NCI-H146 treated with DMSO at 0.1 percent for 48 hours (cell line): Measurements from ENCODE around the gene KMT2C.
"Not testable (repeated sequence)": the region's sequence is repeated elsewhere in the genome, so short reads cannot be mapped to it uniquely, and the experiment has no call there.

ENCODE experiments used
- DNase-seq: peaks from one replicate; lab custom pipeline; 2025; ENCODE audit not compliant: unreplicated experiment; lab: John Stamatoyannopoulos, UW

Gene KMT2C

DNA sequence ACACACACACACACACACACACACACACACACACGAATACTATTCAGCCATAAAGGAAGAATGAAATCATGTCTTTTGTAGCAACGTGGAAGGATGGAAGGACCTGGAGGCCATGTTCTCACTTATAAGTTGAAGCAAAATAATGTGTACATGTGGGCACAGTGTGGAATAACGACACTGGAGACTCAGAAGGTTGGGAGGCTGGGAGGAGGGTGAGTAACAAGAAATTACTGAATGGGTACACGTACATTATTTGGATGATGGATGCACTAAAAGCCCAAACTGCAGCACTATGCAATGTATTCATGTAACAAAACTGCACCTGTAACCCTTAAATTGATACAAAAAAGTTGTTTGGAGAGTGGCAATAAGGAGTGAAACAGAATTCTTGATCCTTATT, 32.1 kb downstream of the KMT2C start:
- no peak for DNase-seq

DNA sequence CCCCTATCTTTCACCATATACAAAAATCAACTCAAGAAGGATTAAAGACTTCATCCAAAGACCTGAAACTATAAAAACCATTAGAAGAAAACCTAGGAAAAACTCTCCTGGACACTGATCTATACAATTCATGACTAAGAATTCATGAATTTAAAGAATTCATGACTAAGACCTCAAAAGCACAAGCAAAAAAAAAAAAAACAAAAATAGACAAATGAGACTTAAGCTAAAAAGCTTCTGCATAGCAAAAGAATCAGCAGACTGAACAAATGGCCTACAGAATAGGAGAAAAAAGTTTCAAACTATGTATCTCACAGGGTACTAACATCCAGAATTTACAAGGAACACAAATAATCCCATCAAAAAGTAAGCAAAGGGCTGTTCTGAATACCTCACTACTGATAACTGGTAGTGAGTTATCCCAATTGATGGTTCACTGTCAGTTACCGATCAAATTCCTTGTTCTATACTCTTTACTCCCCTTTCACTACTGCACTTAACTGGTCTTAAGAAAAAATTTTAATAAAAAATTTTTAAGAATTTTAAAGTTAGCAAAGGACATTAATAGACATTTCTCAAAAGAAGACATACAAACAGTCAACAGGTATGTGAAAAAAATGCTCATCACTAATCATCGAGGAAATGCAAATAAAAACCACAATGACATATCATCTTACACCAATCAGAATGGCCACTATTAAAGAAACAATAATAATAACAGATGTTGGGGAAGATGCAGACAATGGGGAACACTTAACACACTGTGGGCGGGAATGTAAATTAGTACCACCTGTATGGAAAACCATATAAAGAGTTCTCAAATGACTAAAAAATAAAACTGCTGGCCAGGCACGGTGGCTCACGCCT, 33.2 kb downstream of the KMT2C start:
- no peak for DNase-seq

- no peak for DNase-seq
These were observed 36.5 kb downstream of the KMT2C start for GRCh38 chr7:152399344-152399743.

- no peak for DNase-seq
These were observed 40.7 kb downstream of the KMT2C start for GRCh38 chr7:152395112-152395511.

- DNase-seq: not testable (repeated sequence)
These were observed 41.6 kb downstream of the KMT2C start for GRCh38 chr7:152394214-152394613.

- no peak for DNase-seq
These were observed 43.5 kb downstream of the KMT2C start for GRCh38 chr7:152392254-152392653.

DNA sequence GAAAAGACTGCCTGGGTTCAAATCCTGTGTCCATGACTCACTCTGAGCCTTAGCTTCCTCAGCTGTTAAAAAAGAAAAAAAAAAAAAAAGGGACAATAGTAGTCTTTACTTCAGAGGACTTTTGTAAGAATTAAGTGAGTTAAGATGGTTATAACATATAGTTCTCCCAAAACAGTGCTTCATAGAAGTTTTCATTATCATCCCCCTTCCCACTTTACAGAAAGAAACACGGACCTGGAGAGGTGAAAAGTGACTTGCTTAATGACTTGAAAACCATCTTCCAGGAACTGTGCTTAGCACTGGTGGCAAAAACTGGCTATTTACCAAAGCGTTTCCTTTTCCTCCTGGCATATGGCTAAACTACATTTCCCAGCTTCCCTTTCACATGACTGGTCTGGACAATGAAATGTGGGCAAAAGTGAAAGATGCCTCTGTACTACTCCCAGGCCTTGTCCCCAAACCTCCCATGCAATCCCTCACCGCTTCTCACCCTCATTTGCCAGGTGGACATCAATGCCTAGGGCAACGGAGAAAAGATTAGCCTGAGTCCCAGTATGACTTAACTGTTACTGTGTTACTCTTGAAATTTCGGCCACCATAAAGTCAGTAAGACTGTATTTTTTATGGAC, 49.6 kb downstream of the KMT2C start:
- DNase-seq: not testable (repeated sequence)

DNA sequence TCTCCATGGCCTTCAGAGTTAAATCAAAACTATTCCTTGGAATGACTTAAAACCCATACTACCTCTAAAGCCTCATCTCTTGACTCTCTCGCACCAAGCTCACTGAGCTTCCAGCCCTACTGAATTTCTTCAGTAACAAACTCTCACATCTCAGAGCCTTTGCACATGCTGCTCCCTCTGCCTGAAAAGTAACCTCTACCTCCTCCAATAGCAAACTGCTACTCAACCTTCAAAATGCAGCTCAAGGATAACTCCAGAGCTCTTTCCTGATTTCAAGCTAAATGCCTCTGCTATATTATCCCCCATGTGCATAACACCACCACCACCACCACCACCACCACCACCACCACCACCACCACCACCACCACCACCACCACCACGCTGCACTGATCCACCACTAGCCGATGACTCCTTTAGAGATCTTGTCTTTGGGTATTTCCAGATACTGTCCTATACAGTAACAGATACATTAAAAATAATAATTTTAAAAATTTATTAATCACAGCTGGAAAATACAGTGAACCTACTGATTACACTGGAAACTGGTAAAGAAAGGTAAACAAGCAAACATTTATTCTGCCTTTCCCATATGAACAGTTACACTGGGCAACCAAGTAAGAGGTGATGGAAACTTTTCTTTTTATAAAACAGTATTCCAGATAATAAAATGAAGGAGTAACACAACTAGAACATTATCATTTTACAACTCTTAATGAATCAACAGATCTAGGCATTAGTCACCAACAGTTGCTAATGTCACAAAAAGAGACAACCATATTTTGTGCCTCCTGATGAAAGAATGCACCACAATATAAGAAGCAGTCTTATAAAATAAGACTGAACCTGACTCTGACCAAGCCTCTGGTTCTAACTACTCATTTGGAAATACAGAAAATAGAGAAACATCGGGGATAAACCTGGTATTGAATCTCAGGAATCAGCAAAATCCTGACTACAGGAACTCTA, 51.3 kb downstream of the KMT2C start:
- DNase-seq: not testable (repeated sequence)

DNA sequence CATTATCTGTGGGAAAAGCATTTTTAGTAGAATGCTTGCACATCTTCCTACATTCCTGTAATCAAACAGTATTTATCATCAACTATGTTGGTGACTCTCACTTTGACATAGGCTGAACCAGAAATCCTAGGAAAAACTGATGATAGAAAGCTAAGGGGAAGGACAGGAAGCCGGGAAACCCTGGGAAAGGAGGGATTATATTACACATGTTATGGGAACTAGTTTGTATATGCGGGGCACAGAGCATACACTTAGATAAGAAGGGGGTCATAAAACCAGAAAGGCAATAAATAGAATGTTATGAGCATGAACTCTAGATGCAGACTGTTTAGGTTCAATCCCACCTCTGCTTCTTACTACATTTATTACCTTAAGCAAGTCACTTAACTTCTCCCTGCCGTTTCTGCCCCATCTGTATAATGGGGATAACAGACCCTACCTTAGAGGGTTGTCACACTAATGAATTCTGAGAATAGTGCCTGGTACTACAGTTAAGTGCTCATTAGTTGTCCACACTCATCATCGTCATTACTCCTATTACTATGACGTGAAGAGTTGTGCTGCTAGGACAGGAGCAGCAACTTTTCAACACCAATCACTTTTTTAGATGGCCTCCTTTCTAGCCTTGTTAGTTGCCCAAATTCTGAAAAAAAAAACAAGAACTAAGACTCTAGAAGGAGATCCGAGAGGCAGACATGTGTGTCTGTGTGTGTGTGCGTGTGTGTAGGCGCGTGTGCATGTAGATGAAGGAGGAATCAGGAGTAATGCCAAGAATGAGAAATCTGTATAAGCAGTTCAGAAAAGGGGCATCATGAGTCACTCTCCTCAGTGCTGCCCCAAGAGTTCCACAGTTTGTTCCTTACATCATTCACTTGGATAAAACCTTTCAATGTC, 52.2 kb downstream of the KMT2C start:
- no peak for DNase-seq

DNA sequence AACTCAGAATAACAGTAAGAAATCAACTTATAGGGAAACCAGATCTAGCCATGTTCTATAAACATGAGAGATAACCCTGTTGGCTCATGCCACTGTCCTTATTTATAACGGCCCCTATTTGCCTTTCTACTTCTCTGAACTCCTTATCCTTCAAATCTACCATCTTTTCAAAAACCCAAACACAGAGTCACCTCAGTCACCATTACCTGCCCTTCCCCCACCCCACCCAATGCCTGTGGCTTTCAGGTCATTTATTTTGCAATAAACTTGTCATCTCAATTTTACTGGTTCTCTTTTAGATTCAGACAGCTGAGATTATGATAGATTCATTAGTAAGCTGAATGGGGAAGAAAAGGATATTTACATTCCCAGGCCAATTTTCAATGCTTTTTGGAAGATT, 53.6 kb downstream of the KMT2C start:
- DNase-seq: no peak

GRCh38 chr7:152380931-152381578, 54.7 kb downstream of the KMT2C start:
- not testable (repeated sequence) for DNase-seq

GRCh38 chr7:152378497-152378896, 57.3 kb downstream of the KMT2C start:
- DNase-seq: not testable (repeated sequence)

DNA sequence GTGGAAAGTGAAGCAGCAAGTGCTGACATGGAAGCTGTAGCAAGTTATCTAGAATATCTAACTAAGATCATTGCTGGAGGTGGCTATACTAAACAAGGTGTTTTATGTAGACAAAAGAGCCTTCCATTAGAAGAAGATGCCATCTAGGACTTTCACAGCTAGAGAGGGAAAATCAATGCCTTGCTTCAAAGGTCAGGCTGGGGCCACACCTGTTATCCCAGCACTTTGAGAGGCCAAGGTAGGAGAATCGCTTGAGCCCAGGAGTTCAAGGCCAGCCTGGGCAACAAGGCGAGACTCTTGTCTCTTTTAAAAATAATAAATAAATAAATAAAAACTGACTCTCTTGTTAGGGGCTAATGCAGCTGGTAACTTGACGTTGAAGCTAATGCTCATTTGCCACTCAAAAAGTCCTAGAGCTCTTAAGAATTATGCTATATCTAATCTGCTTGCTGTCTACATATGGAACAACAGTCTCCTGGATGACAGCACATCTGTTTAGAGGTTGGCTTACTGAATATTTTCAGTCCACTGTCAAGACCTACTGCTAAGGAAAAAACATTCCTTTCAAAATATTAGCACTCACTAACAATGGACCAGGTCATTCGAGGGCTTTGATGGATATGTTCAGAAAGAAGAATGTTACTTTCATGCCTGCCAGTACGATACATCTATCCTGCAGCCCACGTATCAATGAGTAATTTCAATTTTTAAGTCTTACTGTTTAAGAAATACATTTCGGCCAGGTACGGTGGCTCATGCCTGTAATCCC, 58.9 kb downstream of the KMT2C start:
- DNase-seq: not testable (repeated sequence)

DNA sequence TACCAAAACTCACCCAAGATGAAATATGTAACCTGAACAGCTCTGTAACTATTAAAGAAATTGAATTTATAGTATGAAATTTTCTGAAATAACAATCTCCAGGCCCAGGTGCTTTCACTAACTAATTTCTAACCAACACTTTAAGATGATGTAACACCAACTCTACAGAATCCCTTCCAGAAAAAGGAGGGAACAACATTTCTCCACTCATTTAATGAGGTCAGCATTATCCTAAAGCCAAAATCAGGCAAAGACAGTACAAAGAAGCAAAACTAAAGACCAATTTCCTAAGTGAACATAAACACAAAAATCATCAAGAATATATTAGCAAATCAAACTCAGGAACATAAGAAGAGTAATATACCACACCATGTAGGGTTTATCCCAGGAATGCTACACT, 65.5 kb downstream of the KMT2C start:
- no peak for DNase-seq

GRCh38 chr7:152369518-152369917, 66.3 kb downstream of the KMT2C start:
- DNase-seq: no peak

- no peak for DNase-seq
These were observed 68.6 kb downstream of the KMT2C start for GRCh38 chr7:152367170-152367569.

DNA sequence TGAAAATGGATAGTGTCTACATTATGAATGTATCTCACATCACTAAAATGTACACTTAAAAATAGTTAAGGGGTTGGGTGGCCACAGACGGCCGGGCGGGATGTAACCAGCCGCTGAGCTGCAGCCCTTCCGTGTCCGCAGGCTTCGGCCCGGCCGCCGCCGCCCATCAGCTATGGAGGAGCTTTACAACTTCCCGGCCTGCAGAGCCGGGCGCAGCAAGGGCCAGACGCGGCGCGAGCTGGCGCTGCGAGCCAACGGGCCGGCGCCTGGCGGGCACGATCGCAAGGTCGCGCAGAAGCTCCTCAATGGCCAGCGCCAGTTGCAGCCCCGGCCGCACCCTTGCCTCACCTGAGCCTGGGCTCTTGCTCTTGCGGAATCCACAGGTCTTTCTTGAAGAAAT, 69.1 kb downstream of the KMT2C start:
- DNase-seq: no peak

DNA sequence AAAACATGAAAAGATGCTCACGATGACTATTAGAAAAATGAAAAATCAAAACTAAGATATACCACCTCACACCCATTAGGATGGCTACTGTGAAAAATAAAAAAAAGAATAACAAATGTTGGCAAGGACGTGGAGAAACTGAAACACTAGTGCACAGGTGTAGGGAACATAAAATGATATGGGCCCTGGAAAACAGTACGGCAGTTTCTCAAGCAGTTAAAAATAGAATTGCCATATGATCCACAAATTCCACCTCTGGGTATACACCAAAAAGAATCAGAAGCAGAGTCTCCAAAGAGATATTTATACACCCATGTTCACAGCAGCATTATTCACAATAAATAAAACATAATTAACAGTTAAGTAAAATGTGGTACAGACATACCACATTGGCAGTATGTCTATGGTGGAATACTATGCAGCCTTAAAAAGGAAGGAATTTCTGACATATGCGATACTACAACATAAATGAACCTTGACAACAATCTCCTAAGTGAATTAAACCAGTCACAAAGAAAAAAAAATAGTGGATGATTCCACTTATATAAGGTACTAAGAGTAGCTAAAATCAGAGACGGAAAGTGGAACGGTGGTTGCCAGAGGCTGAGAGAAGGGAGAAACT, 69.7 kb downstream of the KMT2C start:
- no peak for DNase-seq

DNA sequence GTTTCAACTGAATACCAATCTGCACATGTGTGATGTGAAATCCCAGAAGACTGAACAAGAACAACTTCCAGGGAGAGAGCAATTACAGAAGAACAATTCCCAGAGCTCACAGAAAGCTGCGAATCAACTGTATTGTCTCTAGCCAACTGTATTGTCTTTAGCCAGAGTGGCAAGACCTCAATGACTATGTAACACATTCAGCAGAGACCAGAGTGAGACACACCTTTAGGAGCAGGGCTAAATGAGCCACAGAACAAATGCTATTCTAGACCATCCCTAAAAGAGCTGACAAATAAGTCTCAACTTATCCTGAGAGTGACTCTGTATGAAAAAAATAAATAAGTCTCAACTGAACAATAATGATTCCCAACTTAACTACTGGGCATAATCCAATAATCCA, 72.0 kb downstream of the KMT2C start:
- no peak for DNase-seq
